NCI-H526 treated with DMSO at 0.1 percent for 48 hours (cell line): ENCODE data around the gene SNX9.
"Not testable (repeated sequence)": the region's sequence is repeated elsewhere in the genome, so short reads cannot be mapped to it uniquely, and the experiment has no call there.

Source experiments
- DNase-seq: peaks from one replicate; lab custom pipeline; 2025; lab: John Stamatoyannopoulos, UW

Gene SNX9

DNA sequence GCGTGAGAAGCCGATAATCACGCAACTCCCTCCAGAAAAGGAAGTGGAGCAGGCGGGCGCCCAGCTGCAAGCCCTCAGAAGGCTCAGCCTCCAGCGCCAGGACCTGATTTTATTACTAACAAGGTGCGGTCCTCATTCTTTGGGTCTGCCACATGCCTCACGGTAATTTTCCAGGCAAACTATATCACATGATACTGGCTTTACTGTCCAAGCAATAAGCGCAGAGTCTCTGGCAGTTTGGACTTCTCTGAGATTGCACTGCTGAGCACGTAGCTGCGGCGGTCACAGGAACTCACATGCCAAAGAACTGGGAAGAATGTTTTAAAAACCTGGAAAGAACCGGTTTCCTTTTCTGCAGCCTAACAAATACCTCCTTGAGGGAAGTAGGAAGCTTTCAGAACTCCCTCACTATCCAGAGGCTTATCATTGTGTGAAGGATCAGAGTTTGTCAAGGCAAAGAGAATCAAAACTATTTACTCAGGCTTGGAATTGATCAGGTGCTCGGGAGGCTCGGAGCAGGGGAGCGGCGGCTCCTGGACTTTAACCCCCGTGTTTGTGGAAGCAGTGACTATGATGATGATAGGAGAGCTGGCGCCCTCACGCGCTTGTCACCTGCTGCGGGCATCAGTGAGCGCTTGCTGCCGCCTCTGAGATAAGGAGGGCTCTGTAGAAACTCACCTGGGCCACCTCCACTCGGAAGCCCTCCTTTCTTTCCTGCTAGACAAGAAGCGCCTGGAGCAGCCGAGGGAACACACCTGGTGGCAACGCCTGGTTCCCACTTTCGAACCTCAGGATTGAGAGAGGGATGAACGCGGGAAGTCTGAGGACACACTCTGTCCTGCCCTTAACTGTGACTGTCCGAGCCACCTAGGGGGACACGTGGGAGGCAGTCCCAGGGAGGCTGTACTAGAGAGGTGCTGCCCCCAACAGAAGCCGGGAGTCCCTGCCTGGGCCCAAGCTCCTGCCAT is 131.4 kb downstream of the SNX9 start:
- peak; percentile 84 for DNase-seq

DNA sequence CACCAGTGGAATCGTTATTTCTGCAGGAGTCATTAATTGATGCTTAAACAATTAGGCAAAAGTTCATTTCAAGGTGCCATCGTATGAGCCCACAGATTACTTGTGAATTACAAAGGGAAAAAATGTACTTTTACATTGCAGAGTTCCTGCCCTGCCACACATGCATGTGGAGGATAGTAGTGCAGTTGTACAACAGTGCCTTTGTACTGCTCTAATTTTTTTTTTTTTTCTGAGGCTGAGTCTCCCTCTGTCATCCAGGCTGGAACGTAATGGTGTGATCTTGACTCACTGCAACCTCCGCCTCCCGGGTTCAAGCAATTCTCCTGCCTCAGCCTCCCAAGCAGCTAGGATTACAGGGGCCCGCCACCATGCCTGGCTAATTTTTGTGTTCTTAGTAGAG is 132.6 kb downstream of the SNX9 start:
- DNase-seq = no peak

DNA sequence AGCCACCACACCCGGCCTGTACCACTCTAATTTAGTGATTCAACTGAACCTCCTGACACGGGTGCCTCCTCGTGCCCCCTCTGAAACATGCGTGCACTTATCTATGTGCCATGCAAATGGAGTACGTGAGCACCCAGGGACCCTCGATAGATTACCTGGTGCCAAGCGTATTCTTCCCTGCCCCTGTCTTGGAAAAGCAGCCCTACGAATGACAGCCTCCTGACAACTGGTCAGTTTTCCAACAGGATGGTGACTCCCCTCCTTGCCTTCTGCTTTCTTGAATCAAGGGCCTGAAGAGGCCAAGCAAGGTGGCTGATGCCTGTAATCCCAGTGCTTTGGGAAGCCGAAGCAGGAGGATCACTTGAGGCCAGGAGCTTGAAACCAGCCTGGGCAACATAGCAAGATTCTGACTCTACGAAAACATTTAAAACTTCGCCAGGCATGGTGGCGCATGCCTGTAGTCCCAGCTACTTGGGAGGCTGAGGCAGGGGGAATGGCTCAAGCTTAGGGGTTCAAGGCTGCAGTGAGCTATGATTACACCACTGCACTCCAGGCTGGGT is 133.2 kb downstream of the SNX9 start:
- DNase-seq = no peak

DNA sequence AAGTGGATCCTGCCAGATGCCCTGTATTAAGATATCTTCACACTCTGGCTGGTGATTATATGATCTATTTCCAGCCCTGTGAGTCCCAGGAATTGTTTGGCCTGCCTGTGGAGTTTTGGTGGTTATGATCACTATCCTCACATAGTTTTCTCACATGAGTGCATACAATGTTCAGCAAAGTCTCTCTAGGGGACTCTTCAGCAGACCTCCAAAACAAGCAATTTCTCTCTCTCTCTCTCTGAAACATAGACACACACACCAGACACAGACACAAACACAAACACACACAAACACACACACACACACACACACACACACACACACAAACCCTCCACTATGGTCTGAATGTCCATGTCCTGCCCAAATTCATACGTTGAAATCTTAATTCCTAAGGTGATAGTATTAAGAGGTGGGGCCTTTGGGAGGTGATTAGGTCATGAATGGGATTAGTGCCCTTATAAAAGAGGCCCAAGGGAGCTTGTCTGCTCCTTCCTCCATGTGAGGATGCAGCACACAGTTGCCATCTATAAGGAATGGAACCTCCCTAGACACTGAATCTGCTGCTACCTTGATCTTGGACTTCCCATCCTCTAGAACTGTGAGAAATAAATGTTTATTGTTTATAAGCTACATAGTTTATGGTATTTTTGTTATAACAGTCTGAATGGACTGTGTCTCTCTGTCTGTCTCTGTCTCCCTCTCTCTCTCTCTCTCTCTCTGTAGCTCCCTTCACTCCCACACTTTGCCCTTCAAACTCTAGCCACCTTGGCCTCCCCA is 136.6 kb downstream of the SNX9 start:
- DNase-seq = no peak

DNA sequence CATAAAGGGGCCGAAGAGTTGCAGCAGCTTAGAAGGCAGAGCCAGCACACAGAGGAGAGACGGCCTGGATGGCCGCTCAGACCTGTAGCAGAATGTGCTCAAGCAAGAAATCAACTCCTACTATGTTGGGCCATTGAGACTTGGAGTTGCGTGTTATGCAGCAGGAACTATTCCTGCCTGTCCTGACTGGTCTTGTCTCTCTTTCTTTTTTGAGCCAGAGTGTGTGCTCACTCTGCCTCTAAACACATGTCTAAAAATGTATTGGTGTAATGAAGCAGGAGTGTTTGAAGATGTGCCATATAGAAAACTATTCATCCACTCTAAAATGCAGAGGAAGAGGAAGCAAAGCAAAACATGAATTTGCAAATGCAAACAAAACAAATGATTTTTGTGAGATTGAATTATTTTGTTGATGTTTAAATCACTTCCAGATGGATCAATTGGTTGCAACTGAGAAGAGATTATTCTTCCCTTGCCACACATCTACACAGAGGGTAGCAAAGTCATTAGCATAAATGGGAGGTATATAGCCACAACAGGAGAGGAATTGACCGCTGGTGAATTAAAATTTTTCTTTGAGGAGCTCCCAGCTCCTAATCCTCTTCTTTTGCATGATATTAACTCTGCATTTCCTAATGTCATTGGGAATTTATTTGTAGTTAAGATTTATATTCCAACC is 138.2 kb downstream of the SNX9 start:
- no peak for DNase-seq

DNA sequence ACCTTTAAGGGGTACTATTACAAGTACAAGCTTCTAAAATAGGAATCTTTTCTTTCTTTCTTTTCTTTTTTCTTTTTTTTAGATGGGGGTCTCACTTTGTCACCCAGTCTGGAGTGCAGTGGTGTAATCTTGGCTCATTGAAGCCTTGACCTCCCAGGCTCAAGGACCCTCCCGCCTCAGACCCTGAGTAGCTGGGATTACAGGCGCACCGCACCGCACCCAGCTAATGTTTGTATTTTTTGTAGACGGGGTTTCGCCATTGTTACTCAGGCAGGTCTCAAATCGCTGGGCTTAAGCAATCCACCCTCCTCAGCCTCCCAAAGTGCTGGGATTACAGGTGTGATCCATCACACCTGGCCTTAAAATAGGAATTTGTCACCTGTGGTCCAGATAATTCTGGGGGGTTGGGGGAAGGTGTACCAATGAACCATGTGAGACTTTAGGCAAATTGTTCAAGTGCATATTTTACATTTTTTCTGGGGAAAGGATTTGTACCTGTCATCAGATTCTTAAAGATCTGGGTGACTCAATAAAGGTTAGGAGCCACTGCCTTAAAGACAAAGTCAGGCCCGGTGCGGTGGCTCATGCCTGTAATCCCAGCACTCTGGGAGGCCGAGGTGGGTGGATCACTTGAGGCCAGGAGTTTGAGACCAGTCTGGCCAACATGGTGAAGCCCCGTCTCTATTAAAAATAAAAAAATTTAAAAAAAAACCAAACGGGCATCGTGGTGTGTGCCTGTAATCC is 139.0 kb downstream of the SNX9 start:
- DNase-seq = no peak

DNA sequence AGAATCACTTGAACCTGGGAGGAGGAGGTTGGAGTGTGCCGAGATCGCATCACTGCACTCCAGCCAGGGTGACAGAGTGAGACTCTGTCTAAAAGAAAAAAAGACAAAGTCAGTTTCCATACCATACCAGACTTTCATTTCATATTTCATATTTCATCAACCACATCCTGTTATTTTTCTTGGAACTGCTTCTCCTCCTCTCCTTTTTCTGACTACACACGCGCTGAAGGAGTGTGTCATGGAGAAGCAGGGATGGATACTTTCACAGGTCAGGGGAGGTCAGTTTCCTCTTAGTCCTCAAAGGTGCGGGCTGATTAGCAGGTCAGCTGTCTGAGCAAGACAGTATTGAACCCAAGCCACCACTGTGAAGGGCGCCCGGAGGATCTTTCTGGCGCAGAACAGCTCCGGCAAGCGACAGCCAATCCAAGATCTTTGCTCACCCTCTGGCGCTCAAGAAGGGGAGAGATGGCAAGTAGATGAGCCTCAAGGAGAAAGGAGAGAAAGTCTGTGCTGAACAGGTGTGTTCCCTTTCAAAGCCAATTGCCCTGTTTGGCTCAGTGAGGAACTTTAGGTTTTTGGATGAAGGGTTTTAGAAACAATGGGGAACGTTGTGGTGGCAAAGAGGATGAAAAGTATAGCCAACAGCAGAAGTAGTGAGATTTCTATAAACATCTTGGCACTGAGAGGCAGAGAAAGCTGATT is 139.7 kb downstream of the SNX9 start:
- DNase-seq = no peak

DNA sequence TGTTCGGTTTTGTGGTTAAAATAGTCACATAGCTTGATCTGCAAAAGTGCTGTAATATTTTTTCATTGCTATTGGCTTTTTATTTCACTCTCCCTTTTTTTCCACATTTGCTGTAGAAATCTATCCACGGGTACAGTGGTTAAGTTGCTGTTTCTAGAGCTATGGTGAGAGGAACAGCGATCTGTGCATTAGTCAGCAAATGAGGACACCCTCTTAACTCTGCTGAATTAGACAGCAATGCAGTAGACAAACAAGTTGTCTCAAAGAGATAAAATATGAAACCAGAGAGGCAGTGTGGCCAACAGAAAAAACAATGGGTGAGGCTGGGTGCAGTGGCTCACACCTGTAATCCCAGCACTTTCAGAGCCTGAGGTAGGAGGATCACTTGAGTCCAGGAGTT is 141.1 kb downstream of the SNX9 start:
- no peak for DNase-seq

DNA sequence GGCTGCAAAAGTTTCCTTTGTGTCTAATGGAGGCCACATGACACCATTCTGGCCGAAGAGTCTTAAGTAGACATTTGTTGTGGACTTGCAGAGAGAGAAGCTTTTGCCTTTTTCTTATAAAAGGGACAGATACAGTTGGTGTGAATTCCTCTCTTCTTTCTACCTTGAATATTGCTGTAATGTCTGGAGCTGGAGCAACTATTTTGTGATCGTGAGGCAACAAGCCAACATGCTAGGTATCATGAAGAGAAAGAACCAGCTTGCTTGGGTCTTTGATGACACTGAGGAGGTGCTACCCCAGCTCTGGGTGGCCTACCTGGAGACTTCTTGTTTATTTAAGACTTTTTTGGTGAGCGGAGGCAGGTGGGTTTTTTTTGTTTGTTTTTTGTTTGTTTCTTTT is 142.3 kb downstream of the SNX9 start:
- DNase-seq = no peak

DNA sequence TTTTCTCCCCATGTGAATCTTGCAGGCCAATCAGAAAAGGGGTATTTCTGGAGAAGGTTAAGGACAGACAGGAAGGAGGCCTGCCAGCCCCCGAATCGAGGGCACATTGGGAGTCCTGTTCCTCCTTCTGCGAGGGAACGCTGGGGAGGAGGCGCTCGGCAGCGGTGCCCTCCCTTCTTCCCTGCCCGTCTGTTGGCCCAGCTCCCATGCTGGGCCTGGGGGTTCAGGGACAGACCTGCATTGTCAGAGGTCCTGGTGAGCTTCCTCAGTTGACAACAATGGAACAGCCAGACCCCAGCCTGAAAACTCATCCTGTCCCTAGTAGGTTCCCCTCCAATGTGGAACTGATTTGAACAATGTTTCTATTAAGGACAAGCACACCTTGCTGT is 143.5 kb downstream of the SNX9 start:
- no peak for DNase-seq

DNA sequence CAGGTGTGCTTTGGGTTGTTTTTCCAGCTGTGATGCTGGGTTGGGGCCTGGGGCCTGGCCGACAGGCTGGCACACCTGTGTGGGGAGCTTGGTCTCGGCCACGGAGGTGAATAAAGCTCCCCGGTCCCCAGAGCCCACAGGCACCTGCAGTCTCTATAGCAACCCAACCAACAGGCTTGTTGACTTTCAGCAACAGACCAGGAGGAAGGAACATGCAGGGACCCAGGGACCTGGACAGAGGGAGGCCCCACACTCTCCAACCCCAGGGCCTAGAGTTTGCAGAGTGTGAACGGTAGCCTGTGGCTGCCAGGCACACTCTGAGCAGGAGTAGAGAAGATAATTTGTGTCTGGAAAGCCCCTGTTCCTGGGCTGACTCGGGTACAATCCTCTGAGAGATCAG is 144.0 kb downstream of the SNX9 start:
- DNase-seq = peak; percentile 71

DNA sequence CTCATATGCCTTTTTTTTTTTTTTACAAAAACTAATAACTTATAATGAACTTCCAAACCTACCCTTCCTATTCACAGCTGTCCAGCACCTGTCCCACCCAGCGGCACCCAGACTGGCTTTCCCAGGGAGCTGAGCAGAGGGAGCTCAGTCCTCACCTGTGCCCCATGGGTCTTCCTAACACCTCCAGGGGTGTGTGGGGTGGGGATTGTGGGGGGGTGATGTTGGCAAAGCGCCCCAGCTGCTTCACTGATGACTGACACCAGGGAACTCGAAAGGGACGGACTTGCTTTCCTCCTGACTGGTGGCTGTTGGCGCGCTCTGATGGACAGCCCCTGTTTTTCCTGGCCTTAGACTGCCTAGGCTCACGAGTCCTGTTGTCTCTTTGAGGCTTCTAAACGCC is 144.4 kb downstream of the SNX9 start:
- DNase-seq = no peak

DNA sequence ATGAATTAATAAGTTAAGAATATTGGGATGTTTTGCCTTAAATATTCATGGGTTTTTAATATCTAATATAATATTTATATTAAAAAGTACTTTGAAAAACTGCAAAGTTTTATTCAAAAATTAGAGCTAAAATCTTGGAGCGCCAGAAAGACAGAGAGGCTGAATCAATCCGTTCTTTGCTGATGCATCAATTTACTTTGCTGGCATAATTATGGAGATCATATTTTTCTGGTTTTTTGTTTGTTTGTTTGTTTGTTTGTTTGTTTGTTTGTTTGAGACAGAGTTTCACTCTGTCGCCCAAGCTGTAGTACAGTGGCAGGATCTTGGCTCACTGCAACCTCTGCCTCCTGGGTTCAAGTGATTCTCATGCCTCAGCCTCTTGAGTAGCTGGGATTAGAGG is 149.1 kb downstream of the SNX9 start:
- not testable (repeated sequence) for DNase-seq

DNA sequence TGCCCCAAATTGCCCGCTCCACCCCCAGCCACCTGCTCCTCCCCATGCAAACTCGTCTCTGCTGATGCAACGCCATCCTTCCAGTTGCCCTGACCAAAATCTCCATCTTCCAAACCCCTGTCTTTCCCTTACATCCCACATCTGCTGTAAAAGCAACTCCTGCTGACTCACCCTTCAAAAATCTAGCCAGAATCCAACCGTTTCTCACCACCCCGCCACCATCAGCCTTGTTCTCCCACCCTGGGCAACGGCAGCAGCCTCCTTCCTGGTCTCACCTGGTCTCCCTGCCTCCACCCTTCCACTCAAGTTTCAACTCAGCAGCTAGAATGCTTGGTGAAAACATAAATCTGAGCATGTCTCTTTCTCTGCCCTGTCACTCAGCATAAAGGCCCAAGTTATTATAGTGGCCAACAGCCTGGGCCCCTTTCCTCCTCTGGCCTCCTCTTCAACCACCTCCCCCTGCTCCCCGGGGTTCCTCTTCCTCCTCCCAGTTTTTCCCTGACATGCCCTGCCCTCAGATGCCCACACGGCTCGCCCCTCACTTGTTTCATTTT is 151.4 kb downstream of the SNX9 start:
- DNase-seq = no peak

DNA sequence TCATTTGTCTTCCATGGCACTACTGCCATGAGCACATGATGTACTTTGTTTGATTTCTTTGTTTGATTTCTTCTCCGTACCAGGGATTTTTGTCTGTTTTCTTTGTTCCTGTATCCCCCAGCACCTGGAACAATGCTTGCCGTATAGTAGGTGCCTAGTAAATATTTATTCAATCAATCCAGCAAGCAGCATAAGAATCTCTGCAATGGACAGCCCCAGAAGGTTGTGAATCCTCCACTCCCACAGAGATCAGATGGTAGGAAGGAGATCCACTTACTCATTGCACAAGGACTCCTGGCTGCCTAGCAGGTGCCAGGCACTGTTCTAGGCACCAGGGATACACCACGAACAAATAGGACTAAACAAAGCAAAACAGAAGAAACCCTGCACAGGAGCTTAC is 151.9 kb downstream of the SNX9 start:
- no peak for DNase-seq

DNA sequence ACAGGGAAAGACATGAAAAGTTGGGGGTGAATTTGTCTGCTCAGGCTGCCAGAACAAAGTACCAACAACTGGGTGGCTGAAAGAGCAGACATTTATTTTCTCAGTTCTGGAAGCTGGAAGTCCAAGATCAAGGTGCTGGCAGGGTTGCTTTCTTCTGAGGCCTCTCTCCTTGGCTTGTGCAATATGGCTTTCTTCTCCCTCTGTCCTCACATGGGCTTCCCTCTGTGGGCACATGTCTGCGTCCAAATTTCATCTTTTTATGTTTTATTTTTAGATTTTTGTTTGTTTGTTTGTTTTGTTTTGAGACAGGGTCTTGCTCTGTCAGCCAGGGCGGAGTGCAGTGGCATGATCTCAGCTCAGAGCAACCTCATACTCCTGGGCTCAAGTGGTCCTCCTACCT is 152.4 kb downstream of the SNX9 start:
- DNase-seq = no peak

DNA sequence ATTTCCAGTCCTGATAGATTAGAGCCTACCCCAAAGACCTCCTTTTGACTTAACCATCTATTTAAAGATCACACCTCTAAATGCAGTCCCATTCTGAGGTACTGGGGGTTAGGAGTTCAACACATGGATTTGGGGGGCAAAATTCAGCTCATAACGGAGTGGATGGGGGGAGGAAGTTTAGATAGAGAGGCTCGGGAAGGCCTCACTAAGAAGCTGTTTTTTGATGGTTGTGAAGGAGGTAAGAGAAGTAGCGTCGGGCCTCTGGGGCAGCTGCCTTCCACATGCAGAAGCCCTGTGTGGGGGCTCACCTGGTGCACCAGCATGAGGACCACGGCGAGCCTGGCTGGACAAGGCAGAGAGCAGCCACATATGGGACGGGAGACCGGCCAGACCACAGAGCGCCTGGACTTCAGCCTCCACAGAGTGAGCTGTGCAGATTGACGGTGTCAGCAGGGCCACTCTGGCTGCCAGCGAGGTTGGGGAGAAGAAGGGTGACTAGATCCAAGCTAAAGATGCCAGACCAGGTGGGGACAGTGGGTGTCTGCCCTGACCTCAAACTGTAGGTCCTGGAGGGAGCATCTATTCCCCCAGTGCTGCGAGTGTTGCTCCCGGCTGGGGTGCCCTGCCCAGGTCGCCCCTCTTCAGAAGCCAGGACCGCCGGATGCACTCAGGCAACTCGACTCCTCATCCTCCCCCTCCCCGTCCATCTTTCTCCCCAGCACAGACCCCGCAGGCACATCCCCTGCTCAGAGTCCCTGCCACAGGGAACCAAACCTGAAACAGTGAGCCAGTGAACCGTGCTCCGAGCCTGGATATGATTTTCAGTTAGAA is 153.5 kb downstream of the SNX9 start:
- no peak for DNase-seq

DNA sequence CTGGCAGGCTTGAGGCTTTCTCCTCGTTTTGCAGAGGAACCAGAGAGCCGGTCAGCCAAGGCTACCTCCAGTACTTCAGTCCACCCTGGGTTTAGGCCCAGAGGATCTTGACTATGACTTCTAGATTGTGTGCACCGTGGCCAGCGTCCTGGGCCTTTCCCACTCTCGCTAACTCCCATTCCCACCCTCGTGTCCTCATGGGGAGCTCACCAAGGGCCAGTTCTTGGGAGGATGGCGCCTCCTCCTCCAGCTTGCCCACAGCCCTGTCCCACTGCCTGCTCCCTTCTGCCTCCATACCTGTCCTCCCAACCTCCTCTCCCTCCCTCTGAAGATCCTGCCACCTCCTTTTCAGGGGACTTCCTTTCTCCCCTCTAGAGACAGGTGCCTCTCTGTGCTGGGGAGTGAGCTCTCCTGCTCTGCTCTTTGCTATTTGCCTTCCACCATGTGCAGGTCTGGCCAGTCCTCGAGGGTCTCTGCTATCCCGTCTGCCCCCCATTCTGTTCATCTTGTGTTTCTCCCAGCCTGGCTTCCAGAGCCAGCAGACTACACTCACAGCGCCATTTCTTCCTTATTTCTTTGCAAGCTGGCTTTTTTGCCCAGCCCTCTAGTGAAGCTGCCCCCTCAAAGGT is 154.2 kb downstream of the SNX9 start:
- no peak for DNase-seq
